MM.1S (cell line): Measurements from ENCODE around the gene NAB1.

Experiments
- EZH2 ChIP-seq: fragments of 300-600 bp; sonication (generic); optimal IDR thresholded peaks from 2 replicates; pipeline ENCODE3; 2017; ENCODE audit warnings: low read depth, mild to moderate bottlenecking, antibody characterized with exemption, low read length, mixed read lengths
- TF ChIP-seq, protein P1 (sequence below): fragments of 300-600 bp; sonication (generic); IDR thresholded peaks from 2 replicates; pipeline ENCODE4 v1.5.1; 2016; ENCODE audit warnings: antibody characterized with exemption, low read length, mixed read lengths

DNA sequence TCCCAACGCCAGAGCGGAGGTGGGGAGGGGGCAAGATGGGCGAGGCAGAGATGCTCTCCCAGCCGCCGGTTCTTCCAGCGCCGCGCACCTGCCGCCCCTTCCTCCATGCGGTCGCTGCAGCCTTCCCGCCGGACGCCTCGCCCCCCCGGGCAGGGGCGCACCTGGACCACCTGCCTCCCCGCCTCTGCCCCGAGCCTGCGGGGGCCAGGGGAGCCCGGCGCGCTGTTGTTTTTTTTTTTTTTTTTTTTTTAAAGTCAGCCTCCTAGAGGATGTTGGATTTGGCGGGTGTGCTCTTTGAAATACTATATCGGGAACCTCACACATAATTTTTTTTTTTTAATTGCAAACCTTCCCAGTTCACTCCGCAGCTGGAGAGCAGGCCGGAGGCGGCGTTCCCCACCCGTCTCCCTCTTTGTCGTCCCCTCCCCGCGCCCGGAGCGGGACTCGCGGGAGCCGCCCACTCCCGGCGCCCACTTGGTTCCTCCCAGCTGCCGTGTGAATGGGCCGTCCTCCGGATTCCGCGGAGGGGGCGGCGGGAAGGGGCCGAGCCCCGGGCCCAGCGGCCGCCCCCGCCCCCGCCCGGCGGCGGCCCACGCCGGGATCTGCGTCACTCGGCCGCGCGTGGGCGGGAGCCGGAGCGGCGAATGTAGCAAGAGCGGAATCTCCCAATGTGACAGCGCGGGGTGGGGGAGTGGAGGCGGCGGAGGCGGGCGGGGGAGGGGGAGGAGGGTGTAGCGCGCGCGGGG lies 421 bp upstream of the NAB1 start:
- TF ChIP-seq, protein P1, sequence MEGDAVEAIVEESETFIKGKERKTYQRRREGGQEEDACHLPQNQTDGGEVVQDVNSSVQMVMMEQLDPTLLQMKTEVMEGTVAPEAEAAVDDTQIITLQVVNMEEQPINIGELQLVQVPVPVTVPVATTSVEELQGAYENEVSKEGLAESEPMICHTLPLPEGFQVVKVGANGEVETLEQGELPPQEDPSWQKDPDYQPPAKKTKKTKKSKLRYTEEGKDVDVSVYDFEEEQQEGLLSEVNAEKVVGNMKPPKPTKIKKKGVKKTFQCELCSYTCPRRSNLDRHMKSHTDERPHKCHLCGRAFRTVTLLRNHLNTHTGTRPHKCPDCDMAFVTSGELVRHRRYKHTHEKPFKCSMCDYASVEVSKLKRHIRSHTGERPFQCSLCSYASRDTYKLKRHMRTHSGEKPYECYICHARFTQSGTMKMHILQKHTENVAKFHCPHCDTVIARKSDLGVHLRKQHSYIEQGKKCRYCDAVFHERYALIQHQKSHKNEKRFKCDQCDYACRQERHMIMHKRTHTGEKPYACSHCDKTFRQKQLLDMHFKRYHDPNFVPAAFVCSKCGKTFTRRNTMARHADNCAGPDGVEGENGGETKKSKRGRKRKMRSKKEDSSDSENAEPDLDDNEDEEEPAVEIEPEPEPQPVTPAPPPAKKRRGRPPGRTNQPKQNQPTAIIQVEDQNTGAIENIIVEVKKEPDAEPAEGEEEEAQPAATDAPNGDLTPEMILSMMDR: no peak
- no peak for TF ChIP-seq EZH2
